22Rv1 (cell line): ENCODE results near the gene RABGAP1L.

ENCODE experiments used
- H3K27ac ChIP-seq: fragments of 450-650 bp; 2 replicates; pipeline ENCODE4 v1.5.1; 2017
- CTCF ChIP-seq: fragments of 450-650 bp; IDR thresholded peaks from 2 replicates; pipeline ENCODE4 v1.5.1; 2017; ENCODE audit warnings: mild to moderate bottlenecking
- ZFX ChIP-seq: fragments of 450-650 bp; IDR thresholded peaks from 2 replicates; pipeline ENCODE4 v1.6.1; 2017; ENCODE audit warnings: antibody characterized with exemption, borderline replicate concordance

The RABGAP1L gene

GRCh38 chr1:174768949-174769348 lies 609.6 kb downstream of the RABGAP1L start:
- H3K27ac ChIP-seq: no peak overlapping the region
- TF ChIP-seq CTCF (no peak), ZFX (no peak)

GRCh38 chr1:174769961-174770549 lies 610.7 kb downstream of the RABGAP1L start:
- H3K27ac ChIP-seq: no peak overlapping the region
- TF ChIP-seq CTCF (peak; percentile 96), ZFX (no peak)

- H3K27ac ChIP-seq: no peak overlapping the region
Observed at GRCh38 chr1:174775621-174776020, 616.3 kb downstream of the RABGAP1L start.

GRCh38 chr1:174777262-174777661 lies 617.9 kb downstream of the RABGAP1L start:
- no peak overlapping the region for H3K27ac ChIP-seq
- TF ChIP-seq ZFX: no peak
- no peak for TF ChIP-seq CTCF

More at GRCh38 chr1:174775621-174776020, 616.3 kb downstream of the RABGAP1L start:
- no peak for TF ChIP-seq CTCF
- no peak for TF ChIP-seq ZFX

GRCh38 chr1:174785510-174785909 lies 626.2 kb downstream of the RABGAP1L start:
- TF ChIP-seq CTCF (no peak), ZFX (no peak)
- H3K27ac ChIP-seq: no peak overlapping the region

GRCh38 chr1:174786358-174786757 lies 627.0 kb downstream of the RABGAP1L start:
- H3K27ac ChIP-seq: no peak overlapping the region
- no peak for TF ChIP-seq CTCF

- TF ChIP-seq ZFX: no peak
- TF ChIP-seq CTCF: no peak
Observed at GRCh38 chr1:174786760-174787159, 627.4 kb downstream of the RABGAP1L start.

More at GRCh38 chr1:174786760-174787159, 627.4 kb downstream of the RABGAP1L start:
- no peak overlapping the region for H3K27ac ChIP-seq
